Loucy (cell line): ENCODE results near the gene TSFM.

ENCODE experiments used
- CTCF ChIP-seq: fragments of 200-600 bp; sonication (generic); conservative IDR thresholded peaks from 2 replicates; pipeline ENCODE4 v1.5.1; 2014; ENCODE audit warnings: mild to moderate bottlenecking, antibody characterized with exemption, low read length
- EZH2phosphoT487 ChIP-seq: fragments of 200-600 bp; IDR thresholded peaks from 2 replicates; pipeline ENCODE4 v1.6.1; 2018; ENCODE audit warnings: antibody characterized with exemption, mild to moderate bottlenecking, moderate library complexity, borderline replicate concordance

GRCh38 chr12:57734591-57734990 lies 48.0 kb upstream of the TSFM start:
- TF ChIP-seq CTCF: no peak
- no peak for TF ChIP-seq EZH2phosphoT487
